COR-L47 (cell line): Measurements from ENCODE around the gene FANCD2.
A peak's percentile ranks its signal among the peaks of the same experiment; 100 is the strongest.
"Not testable (repeated sequence)": the region's sequence is repeated elsewhere in the genome, so short reads cannot be mapped to it uniquely, and the experiment has no call there.

Experiments
- DNase-seq: peaks from one replicate; lab custom pipeline; 2025; lab: John Stamatoyannopoulos, UW

FANCD2 gene

GRCh38 chr3:10108091-10108490 is 81.9 kb downstream of the FANCD2 start, which contains the start of gene FANCD2OS:
FANCD2OS (minus strand) TSS chr3:10108255; CDS start chr3:10104774, 3,481 bp downstream.
- no peak for DNase-seq

DNA sequence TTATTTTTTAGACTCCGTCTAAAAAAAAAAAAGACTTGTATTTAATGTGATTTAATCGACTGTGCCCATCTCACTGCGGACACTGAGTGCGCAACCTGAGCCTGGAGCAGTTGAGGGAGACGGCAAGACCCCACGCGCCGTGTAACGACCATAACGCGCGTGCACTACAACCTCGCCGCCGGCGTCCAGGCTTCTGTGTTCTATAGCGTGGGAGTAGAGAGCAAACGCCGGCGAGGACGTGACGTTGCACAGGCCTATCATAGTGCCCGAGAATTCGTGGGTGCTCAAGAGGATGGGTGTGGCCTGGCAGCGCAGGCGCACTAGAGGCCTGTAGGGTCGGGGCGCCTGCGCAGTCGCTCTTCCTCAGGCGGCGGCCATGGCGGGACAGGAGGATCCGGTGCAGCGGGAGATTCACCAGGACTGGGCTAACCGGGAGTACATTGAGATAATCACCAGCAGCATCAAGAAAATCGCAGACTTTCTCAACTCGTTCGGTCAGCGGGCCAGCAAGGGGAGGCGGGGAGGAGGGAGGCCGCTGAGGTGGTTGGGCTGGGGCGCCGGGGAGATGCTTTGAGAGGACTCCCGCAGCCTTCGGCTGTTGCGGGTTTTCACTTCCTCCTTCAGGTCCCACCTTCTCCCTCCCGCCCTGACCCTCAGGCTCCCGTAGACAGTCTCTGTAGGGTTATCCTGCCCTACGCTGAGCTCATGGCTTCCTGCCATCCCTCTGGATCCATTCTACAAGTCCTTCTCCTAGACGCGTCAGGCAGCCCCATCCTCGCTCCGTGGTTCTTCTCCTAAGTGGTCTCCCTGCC is 89.3 kb downstream of the FANCD2 start, which contains the start of gene BRK1:
Gene BRK1 (plus strand): TSS at position 350 of the 812 bp plus-strand sequence. CDS start 27 bp downstream, at position 377.
- peak; percentile 83 for DNase-seq

DNA sequence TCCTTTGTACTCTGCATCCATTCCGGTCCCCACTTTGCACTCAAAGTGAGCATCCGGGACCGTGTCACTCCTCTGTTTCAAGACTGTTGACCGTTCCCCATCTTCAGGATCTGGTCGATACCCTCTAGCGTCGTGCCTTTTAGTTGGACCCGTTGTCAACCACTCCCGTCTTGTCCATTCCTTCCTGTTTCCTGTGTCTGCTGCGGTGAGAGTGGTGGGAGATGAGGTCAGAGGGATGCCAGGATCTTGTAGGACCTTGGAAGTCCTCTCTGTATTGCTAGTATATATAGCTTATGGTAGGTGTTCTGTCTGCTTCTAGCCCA is 89.9 kb downstream of the FANCD2 start:
- DNase-seq: no peak

DNA sequence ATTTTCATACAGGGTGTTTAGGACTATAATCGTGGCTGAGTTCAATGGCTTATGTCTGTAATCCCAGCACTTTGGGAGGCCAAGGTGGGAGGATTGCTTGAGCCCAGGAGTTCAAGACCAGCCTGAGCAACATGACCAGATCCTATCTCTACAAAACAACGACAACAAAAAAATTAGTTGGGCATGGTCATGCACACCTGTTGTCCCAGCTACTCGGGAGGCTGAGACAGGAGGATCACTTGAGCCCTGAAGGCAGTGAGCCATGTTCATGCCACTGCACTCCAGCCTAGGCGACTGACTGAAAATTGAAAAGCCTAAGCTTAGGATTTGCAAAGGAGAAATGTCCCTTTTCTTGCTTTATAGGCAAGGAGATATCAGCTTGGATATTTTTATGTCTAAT is 90.7 kb downstream of the FANCD2 start:
- DNase-seq: no peak

DNA sequence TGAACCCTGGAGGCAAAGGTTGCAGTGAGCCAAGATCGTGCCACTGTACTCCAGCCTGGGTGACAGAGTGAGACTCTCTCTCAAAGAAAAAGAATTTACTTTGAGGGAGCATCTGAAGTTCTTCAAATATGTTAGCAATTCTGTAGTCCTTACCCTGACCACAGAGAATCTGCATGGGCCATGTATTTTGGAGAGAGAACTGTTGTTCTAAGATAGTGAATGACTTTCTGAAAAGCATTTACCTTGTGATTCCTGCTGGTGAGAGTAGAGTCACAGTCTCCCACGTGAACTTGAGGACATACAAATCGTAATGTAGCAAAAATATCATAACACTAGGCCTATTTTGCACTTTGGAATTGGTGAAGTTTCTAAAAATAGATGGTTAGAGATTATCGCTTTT is 93.1 kb downstream of the FANCD2 start:
- no peak for DNase-seq

DNA sequence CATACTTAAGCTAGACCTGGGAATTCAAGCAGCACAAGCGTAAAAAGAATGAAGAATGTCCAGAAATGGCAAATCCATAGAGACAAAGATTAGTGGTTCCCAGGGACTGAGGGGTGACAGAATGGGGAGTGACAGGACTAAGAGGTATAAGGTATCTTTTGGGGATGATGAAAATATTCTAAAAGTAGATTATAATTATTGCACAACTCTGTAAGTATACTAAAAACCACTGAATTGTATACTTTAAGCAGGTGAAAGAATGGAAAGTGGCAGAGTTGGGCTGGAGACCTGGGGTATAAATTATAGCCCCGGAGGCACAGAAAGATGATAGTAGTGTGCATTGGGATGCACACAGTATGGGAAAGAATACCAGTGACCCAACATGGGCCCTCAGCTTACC is 94.8 kb downstream of the FANCD2 start:
- DNase-seq: no peak

DNA sequence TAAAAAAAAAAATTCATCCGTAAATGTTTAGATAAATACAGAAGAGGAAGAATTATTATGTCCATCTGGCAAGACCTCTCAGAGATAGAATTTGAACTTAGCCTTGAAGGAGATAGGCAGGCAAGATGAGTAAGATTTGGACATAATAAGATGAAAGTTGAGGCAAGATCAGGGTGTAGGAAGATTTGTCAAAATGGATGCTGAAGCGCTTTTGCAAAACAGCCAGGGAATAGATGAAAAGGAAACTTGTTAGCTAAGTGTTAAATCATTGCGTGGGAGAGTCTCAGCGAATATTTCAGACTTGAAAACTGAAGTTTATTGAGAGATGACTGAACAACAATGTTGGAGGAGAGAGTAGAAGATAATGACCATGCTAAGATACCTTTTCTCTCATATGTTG is 96.5 kb downstream of the FANCD2 start:
- no peak for DNase-seq

- DNase-seq: not testable (repeated sequence)
Measured at GRCh38 chr3:10135872-10136271, 109.6 kb downstream of the FANCD2 start.

DNA sequence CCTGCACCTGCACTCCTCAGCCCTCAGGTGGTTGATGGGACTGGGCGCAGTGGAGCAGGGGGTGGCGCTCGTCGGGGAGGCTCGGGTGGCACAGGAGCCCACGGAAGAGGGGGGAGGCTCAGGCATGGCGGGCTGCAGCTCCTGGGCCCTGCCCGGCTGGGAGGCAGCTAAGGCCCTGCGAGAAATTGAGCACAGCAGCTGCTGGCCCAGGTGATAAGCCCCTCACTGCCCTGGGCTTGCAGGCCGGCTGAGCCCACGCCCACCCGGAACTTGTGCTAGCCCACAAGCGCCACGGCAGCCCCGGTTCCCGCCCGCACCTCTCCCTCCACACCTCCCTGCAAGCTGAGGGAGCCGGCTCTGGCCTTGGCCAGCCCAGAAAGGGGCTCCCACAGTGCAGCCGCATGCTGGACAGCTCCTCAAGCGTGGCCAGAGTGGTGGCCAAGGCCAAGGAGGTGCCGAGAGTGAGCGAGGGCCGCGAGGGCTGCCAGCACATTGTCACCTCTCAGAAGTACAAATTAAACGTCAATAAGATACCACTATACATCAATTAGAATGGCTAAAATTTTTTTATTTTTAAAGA is 110.3 kb downstream of the FANCD2 start:
- no peak for DNase-seq

DNA sequence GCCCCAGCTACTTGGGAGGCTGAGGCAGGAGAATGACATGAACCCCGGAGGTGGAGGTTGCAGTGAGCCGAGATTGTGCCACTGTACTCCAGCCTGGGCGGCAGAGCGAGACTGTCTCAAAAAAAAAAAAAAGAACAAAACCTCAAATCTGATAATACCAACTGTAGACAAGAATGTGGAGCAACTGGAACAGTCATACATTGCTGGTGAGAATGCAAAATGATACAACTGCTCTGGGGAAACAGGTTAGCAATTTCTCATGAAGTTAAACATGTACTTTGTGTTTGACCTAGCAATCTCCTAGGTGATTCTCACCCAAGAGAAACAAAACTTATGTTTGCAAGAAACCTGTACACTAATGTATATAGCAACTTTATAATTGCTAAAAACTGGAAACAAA is 110.9 kb downstream of the FANCD2 start:
- DNase-seq: no peak

- no peak for DNase-seq
Measured at GRCh38 chr3:10140996-10141546, 114.8 kb downstream of the FANCD2 start.

DNA sequence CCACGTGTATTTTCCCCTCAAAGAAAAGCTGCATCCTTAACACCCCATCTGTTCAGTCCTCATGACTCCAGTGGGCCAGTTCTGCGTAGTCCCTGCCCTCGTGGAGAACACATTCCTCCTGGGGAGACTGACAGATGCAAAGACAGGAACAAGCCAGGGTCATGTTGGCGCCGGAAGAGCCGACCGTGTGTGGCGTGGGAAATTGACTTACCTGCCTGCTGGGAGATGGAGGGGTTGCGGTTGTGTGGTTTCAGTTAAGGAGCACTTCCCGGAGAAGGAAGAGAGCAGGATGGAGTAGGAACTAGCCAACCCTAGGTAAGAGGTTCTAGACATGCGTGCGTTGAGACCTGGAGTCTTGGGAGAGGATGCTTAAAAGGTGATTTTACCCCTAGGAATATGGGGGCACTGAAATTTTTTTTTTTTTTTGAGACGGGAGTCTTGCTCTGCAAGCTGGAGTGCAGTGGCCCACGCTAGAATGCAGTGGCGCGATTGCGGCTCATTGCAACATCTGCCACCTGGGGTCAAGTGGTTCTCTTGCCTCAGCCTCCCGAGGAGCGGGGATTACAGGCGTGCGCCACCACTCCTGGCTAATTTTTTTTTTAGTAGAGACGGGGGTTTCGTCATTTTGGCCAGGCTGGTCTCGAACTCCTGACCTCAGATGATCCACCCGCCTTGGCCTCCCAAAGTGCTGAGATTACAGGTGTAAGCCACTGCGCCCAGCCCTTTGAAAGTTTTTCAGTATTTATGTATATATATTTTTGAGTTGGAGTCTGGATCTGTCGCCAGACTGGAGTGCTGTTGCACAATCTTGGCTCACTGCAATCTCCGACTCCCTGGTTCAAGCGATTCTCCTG is 116.7 kb downstream of the FANCD2 start:
- DNase-seq: no peak

- DNase-seq: no peak
Measured at GRCh38 chr3:10145685-10146084, 119.4 kb downstream of the FANCD2 start.

- DNase-seq: no peak
Measured at GRCh38 chr3:10149226-10149625, 123.0 kb downstream of the FANCD2 start.

DNA sequence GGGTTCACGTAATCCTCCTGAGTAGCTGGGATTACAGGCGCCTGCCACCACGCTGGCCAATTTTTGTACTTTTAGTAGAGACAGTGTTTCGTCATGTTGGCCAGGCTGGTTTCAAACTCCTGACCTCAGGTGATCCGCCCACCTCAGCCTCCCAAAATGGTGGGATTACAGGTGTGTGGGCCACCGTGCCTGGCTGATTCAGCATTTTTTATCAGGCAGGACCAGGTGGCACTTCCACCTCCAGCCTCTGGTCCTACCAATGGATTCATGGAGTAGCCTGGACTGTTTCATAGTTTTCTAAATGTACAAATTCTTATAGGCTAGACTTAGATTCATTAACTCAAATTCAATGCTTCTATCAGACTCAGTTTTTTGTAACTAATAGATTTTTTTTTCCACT is 124.8 kb downstream of the FANCD2 start:
- DNase-seq: no peak
